HG03159 (cell line): ENCODE data around the gene LMX1B.

Experiments
- ATAC-seq: cut with Tn5 transposase; IDR thresholded peaks from one replicate; pipeline ENCODE4 v1.9.1; 2021; ENCODE audit warnings: mild to moderate bottlenecking, moderate library complexity; ENCODE audit not compliant: unreplicated experiment

Gene LMX1B

GRCh38 chr9:126734877-126735276, 121.1 kb downstream of the LMX1B start:
- no peak for ATAC-seq

- no peak for ATAC-seq
Observed at GRCh38 chr9:126735482-126735881, 121.8 kb downstream of the LMX1B start.

DNA sequence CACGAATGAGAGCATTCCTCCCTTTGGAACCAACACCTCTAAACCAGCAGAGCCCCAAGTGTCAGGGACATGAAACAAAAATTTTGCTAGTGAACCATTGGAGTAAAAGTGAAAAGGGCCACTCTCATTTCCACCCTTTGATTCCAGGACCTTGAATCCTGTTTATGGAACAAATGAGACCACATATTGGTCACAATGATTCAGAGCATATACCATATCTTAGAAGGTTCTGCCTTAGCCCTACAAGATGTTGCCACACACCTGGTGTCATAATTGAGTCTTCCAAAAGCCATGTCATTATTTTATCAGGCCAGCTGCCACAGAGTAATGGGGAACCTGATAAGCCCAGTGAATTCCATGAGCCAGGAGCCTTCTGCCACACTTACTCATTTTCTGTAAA, 124.8 kb downstream of the LMX1B start:
- ATAC-seq: no peak

- ATAC-seq: no peak
Observed at GRCh38 chr9:126743041-126743440, 129.3 kb downstream of the LMX1B start.

DNA sequence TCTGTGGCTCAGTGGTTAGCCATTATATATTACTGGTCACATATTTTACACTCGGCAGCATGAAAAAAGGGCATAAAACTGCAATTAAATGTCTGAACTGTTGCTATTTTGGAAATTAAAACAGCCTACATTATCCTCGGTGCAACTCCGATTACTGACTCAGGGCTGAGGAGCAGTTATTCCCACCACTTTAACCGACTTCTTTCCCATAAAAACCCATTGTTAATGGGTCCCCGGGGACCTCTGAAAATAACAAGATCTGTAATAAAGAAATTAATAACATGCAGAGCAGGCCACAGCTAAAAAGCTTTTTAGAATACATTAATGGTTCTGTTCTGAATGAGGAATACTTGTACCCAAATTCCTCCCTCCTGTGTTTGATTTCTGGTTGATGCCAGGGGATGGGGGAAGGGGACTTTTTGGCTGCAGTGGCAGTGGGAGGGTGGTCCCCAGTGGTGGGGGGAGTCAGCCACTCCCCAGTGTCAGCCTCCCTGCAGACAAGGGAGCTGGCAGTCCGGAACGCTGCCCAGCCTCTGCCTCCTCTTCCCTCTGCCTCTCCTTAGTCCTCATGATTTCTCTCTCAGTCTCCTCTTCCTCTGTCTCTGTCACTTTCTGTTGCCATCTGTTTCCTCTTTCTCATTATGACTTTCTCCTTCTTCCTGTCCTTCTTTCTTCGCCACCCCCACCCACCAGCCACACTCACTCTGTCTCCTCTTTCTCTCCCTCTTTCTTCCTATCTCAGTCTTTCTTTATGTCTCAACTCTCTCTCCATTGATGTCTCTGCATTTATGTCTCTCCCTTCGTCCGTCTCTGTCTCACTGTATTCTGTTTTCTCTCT, 132.1 kb downstream of the LMX1B start:
- ATAC-seq: no peak
